Spleen (tissue), 11 donors: Measurements from ENCODE around the gene RENBP. TPM values are rescaled to one million over a fixed set of nuclear protein-coding genes. Genes with fewer than 3 reads are reported as not detected.

Experiments
- DNase-seq: peaks from one replicate; pipeline ENCODE4 v3.0.0-alpha.2; 2020
- H3K27ac ChIP-seq, 8 donors: fragments of 200-600 bp; sonication (generic) in 7 of 8; 1 replicate in 4 of 8; 2 replicates in 4 of 8; pipeline versions ENCODE4 v1.5.0 to v1.8.0; 2016 to 2021; ENCODE audit warnings: inconsistent platforms in 4 of 8, mild to moderate bottlenecking in 4 of 8, moderate library complexity in 1 of 8
- H3K27me3 ChIP-seq, 7 donors: fragments of 200-600 bp; sonication (generic) in 6 of 7; replicated peaks in 1 of 7; 1 replicate in 4 of 7; 2 replicates in 3 of 7; pipeline versions ENCODE4 v1.5.0 to v1.8.0; 2016 to 2021; ENCODE audit warnings: inconsistent platforms in 3 of 7, mild to moderate bottlenecking in 1 of 7
- H3K36me3 ChIP-seq, 6 donors: fragments of 200-600 bp; sonication (generic) in 5 of 6; 1 replicate in 4 of 6; 2 replicates in 2 of 6; pipeline versions ENCODE4 v1.5.0 to v1.8.0; 2016 to 2021; ENCODE audit warnings: inconsistent platforms in 2 of 6
- H3K4me1 ChIP-seq, 6 donors: fragments of 200-600 bp; sonication (generic) in 5 of 6; 1 replicate in 3 of 6; 2 replicates in 3 of 6; pipeline versions ENCODE4 v1.5.0 to v1.8.0; 2016 to 2021; ENCODE audit warnings: inconsistent platforms in 3 of 6
- H3K4me3 ChIP-seq, 8 donors: fragments of 200-600 bp; sonication (generic) in 7 of 8; 1 replicate in 4 of 8; 2 replicates in 4 of 8; pipeline versions ENCODE4 v1.5.0 to v1.8.0; 2016 to 2021; ENCODE audit warnings: inconsistent platforms in 4 of 8, mild to moderate bottlenecking in 4 of 8, moderate library complexity in 2 of 8
- H3K9me3 ChIP-seq, 8 donors: fragments of 200-600 bp; sonication (generic) in 7 of 8; 1 replicate in 4 of 8; 2 replicates in 4 of 8; pipeline versions ENCODE4 v1.5.0 to v1.8.0; 2016 to 2021; ENCODE audit warnings: inconsistent platforms in 4 of 8
- POLR2A ChIP-seq, 3 donors: fragments of 450-650 bp; IDR thresholded peaks; one replicate each; pipeline ENCODE4 v1.5.1; 2017; ENCODE audit warnings: antibody characterized with exemption in 3 of 3, mild to moderate bottlenecking in 1 of 3
- POLR2AphosphoS5 ChIP-seq, 3 donors: sonication (generic); formaldehyde crosslinking; IDR thresholded peaks; one replicate each; pipeline ENCODE4 v1.5.1; 2017; ENCODE audit warnings: antibody characterized with exemption in 3 of 3
- WGBS, 5 donors: extraction: QIAGEN DNeasy Blood & Tissue Kit in 3 of 5; methylation state at CpG; one replicate each; pipeline versions ENCODE4 v1.1.5 to v1.1.7; 2013 to 2018; 5-methylcytosine and 5-hydroxymethylcytosine counted together
- intact Hi-C: fragments of 100-400 bp; cut with DNase I; formaldehyde crosslinking; loops from one replicate; pipeline ENCODE4 v1.15.0; 2023; ENCODE audit warnings: low total_unique reads
- polyA plus RNA-seq, 3 donors: library from polyadenylated mRNA; stranded (reverse); fragments of 200-250 nt; gene quantifications; one replicate each; pipeline ENCODE4 v1.2.1, GENCODE V29; 2013
- total RNA-seq, 7 donors: library from RNA; depleted of rRNA in 3 of 7; stranded (reverse); fragments of >200 nt in 3 of 7; fragmentation: NEBNext Ultra II Directional in 4 of 7; extraction: Animal tissue kit (Norgen Biotek cat#: 25700) in 4 of 7; gene quantifications; one replicate each; pipeline versions ENCODE4 v1.1.0 to v1.2.1, GENCODE V29; 2016 to 2021
- TF ChIP-seq, protein P1 (sequence below), 11 experiments: fragments of 200-600 bp in 7 of 11; fragments of 450-650 bp in 4 of 11; sonication (generic) in 4 of 11; IDR thresholded peaks in 8 of 11; conservative IDR thresholded peaks in 3 of 11; 1 replicate in 7 of 11; 2 replicates in 4 of 11; pipeline versions ENCODE4 v1.4.0 to v1.8.0; 2016 to 2021; ENCODE audit warnings: antibody characterized with exemption in 11 of 11, inconsistent platforms in 4 of 11, mild to moderate bottlenecking in 1 of 11
- donor health status: healthy with polysubstance abuse.
- donor health status: DM: no; HTN: no; CAD: no; lungs with moderate emphysema.
- donor health status: DM: no; HTN: no; CAD: no.
- donor health status: Bipolar disorder and iron deficiency.
- donor health status: healthy.
- donor health status: DM: no; HTN: no; CAD: no.
- donor health status: DM: yes; HTN: yes; CAD: no.

The RENBP gene
- total and polyA plus RNA-seq, 10 donors, result 42.0 to 105 (median 63.5) TPM

DNA sequence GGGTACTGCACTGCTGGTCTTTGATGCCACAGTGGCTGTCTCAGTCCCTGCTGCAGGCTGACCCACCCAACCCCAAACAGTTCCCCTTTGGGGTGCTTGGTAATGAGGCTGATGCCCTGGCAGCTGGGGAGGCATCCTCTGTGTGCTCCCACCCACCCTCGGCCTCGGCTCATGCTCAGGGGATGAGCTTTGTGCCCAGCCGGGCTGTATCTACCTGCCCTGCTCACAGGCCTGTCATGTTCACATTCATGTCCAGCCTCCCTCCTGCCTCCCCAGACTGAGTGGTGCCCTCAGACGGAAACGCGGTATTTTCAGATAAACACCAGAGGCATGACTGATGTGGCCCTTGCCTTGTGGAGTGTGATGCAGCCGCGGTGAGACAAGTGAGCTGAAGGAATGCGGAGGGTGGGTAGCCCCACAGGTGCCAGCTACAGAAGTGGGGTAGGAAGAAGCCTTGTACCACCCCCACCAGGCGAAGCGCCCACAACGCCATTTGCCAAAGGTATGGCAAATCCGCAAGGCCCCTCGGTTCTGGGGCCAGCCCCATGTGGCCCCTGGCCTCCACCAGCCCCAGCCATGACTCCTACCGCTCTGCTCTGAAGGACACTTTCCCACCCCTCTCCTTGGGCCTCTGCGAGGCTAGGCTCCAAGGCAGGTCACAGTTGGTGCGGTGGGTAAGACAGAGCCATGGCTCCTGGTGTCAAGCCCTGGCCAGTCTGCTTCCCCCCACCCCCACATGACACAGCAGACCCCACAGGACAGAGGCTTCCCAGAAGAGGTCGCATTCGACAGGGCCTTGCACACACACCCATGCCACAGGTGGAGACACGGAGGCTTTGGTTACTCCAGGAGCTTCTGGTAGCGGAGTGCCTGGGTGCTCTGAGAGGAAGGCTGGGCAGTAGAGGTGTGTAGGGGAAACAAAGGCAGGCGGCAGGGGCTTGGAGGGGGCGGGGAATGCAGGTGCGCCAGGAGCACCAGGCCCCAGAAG is 1.8 kb upstream of the RENBP start:
- intact Hi-C loops, result no loop called here
- H3K27ac ChIP-seq, result peak overlapping the region in 6 of 8 donors; percentile 51 to 79 (median 74)
- H3K36me3 ChIP-seq, result peaks cover 0 to 44% (median 20%) of the 10 kb centered on the region in 6 donors
- WGBS, 5 donors, result 84 to 93% (median 91%) methylated on average over 3 to 24 of the region's 24 CpGs
- H3K4me1 ChIP-seq, result peaks cover 4 to 75% (median 54%) of the 10 kb centered on the region in 6 donors
- H3K4me3 ChIP-seq, result no peak overlapping the region
- no peaks in the 10 kb centered on the region for H3K9me3 ChIP-seq
- no peak for DNase-seq
- H3K27me3 ChIP-seq, result no peaks in the 10 kb centered on the region
- TF ChIP-seq POLR2AphosphoS5 (IDR thresholded peaks at IDR 0.05), result peak in 1 of 3 donors; percentile 31
- TF ChIP-seq, protein P1, sequence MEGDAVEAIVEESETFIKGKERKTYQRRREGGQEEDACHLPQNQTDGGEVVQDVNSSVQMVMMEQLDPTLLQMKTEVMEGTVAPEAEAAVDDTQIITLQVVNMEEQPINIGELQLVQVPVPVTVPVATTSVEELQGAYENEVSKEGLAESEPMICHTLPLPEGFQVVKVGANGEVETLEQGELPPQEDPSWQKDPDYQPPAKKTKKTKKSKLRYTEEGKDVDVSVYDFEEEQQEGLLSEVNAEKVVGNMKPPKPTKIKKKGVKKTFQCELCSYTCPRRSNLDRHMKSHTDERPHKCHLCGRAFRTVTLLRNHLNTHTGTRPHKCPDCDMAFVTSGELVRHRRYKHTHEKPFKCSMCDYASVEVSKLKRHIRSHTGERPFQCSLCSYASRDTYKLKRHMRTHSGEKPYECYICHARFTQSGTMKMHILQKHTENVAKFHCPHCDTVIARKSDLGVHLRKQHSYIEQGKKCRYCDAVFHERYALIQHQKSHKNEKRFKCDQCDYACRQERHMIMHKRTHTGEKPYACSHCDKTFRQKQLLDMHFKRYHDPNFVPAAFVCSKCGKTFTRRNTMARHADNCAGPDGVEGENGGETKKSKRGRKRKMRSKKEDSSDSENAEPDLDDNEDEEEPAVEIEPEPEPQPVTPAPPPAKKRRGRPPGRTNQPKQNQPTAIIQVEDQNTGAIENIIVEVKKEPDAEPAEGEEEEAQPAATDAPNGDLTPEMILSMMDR (IDR thresholded peaks at IDR 0.05 in 8 of 11, conservative IDR thresholded peaks at IDR 0.05 in 3 of 11), result no peak
- TF ChIP-seq POLR2A (IDR thresholded peaks at IDR 0.05), result no peak

DNA sequence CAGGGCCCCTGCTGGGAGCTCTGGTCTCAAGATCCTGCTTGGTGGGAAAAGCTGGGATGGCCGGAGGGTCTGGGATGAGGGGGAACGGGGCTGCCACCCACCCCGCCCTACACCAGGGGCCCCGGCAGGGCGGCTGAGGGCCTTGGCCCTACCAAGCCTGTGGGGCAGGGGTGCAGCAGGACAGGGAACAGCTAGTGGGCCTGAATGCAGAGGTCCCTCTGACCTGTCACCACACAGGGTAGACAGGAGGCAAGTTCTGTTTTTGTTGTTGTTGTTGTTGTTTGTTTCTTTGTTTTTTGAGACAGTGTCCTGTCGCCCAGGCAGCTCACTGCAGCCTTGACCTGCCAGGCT is 332 bp upstream of the RENBP start:
- TF ChIP-seq POLR2AphosphoS5 (IDR thresholded peaks at IDR 0.05) (no peak), POLR2A (IDR thresholded peaks at IDR 0.05) (no peak)
- TF ChIP-seq, protein P1 (IDR thresholded peaks at IDR 0.05 in 8 of 11, conservative IDR thresholded peaks at IDR 0.05 in 3 of 11), result no peak
- Histone ChIP-seq H3K4me1 (peaks cover 4 to 82% (median 56%) of the 10 kb centered on the region in 6 donors), H3K9me3 (no peaks in the 10 kb centered on the region), H3K36me3 (peaks cover 0 to 39% (median 6%) of the 10 kb centered on the region in 6 donors), H3K27ac (peak overlapping the region; percentile 14 to 89 (median 78)), H3K4me3 (peak overlapping the region in 6 of 8 donors; percentile 31 to 74 (median 53)), H3K27me3 (no peaks in the 10 kb centered on the region)
- 24 to 57% (median 48%) methylated on average over 1 to 6 of the region's 6 CpGs for WGBS, 5 donors
- intact Hi-C loops, result no loop called here
- no peak for DNase-seq

DNA sequence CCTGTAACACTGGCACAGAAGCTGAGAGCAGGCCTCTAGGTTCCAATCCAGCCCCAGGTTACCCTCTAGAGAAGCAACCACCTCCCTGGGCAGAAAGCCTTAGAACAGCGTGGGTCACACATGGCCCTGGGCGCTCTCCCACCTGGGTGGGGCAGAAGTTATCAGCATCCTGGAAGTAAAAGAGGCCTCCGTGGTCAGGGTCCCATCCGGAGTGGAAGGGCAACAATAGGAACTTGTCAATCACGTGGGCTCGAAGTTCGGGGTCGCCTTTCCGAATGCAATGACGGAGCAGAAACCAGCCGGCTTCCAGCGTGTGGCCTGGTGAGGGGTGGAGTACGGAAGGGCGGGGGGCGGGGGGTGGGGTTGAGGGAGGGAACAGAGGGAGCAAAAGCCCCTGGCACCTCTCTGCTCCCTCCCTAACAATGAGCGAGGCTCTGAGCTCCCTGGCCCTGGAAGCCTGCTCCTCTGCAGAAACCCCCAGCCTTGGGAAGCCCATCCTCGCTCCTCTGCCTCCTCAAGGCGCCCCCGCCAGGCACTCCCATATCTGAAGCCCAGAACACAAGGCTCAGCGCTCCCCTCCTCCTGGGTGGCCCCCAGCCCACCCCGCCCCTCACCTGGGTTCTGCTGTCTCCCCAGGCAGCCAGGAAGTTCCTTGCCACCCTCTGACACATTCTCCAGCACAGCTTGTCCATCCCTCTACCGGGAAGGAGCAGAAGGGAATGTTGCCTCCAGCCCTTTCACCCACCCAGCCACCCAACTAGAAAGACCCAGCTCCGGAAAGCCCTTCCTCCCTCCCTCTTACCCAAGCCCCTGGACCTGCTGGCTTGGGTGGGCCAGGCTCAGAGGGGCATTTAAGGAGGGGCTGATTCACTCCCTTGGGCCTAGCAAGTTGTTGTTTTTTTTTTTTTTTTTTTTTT is 2.8 kb downstream of the RENBP start:
- TF ChIP-seq POLR2AphosphoS5 (IDR thresholded peaks at IDR 0.05) (peak in 2 of 3 donors; percentile 68 to 70), POLR2A (IDR thresholded peaks at IDR 0.05) (no peak)
- intact Hi-C loops, result no loop called here
- Histone ChIP-seq H3K27ac (peak overlapping the region; percentile 13 to 89 (median 72)), H3K9me3 (no peaks in the 10 kb centered on the region), H3K4me1 (peaks cover 4 to 56% (median 30%) of the 10 kb centered on the region in 6 donors), H3K36me3 (peaks cover 0 to 43% (median 0%) of the 10 kb centered on the region in 6 donors), H3K27me3 (no peaks in the 10 kb centered on the region), H3K4me3 (peak overlapping the region in 4 of 8 donors; percentile 21 to 74 (median 58))
- DNase-seq, result no peak
- 16 to 22% (median 20%) methylated on average over 11 to 23 of the region's 23 CpGs for WGBS, 5 donors

DNA sequence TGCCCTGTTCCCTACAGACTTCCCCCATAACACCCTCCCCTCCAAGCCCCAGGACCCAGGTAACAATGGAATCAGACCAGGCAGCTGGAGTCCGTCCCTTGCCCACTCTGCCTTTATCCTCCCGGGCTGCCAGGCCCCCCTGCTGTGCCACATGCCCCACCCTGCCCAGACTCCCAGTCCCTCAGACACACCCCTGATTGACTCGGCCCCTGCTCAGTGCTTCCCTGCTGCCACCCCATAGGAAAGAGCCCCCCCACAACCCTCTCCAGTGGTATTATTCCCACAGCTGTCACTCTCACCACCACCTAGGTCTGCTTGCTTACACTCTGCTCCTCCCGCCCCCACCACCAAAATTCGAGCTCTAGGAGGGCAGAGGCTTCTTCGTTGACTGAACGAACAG is 4.9 kb downstream of the RENBP start:
- peaks cover 0 to 56% (median 31%) of the 10 kb centered on the region in 6 donors for H3K4me1 ChIP-seq
- peak overlapping the region in 1 of 8 donors; percentile 74 for H3K4me3 ChIP-seq
- no peak for TF ChIP-seq POLR2AphosphoS5 (IDR thresholded peaks at IDR 0.05)
- TF ChIP-seq, protein P1 (IDR thresholded peaks at IDR 0.05 in 8 of 11, conservative IDR thresholded peaks at IDR 0.05 in 3 of 11), result no peak
- TF ChIP-seq POLR2A (IDR thresholded peaks at IDR 0.05), result no peak
- H3K9me3 ChIP-seq, result no peaks in the 10 kb centered on the region
- DNase-seq, result no peak
- 63 to 85% (median 69%) methylated on average over 6 to 7 of the region's 7 CpGs for WGBS, 5 donors
- intact Hi-C loops, result no loop called here
- H3K27ac ChIP-seq, result peak overlapping the region in 3 of 8 donors; percentile 82 to 89 (median 83)
- H3K36me3 ChIP-seq, result peaks cover 0 to 43% (median 0%) of the 10 kb centered on the region in 6 donors
- no peaks in the 10 kb centered on the region for H3K27me3 ChIP-seq
